ENCODE data around the gene SV2B. TPM values are rescaled to one million over a fixed set of nuclear protein-coding genes. Genes with fewer than 3 reads are reported as not detected.

SV2B gene
- total RNA-seq, 1 experiment from 2014 or later: 0.05 TPM

- no peak for DNase-seq (ENCODE audit: extremely low read depth, low read depth)
These were observed 248.9 kb downstream of the SV2B start for GRCh38 chr15:91348752-91349500.

Other genes with a start within 250 kb of the SV2B start
- 29.0 and 37.7 TPM in 2 replicates for gene FURIN, start 231.7 kb upstream of the SV2B start, total RNA-seq (2014; rRNA removed; shearing (Covaris generic))
- gene FES, start 215.8 kb upstream of the SV2B start, total RNA-seq (2014; rRNA removed; shearing (Covaris generic)): 0.59 TPM in 1 of 2 replicates, not detected in the other
- 15.7 and 19.9 TPM in 2 replicates for gene MAN2A2, start 197.0 kb upstream of the SV2B start, total RNA-seq (2014; rRNA removed; shearing (Covaris generic))
- 19.7 and 21.1 TPM in 2 replicates for gene HDDC3, start 167.7 kb upstream of the SV2B start, total RNA-seq (2014; rRNA removed; shearing (Covaris generic))
- 30.3 and 31.5 TPM in 2 replicates for gene UNC45A, start 165.0 kb upstream of the SV2B start, total RNA-seq (2014; rRNA removed; shearing (Covaris generic))
- gene RCCD1, start 145.4 kb upstream of the SV2B start, total RNA-seq (2014; rRNA removed; shearing (Covaris generic)): 24.1 TPM in 2 replicates
- 168 and 185 TPM in 2 replicates for gene PRC1, start 105.7 kb upstream of the SV2B start, total RNA-seq (2014; rRNA removed; shearing (Covaris generic))
- gene VPS33B, start 77.7 kb upstream of the SV2B start, total RNA-seq (2014; rRNA removed; shearing (Covaris generic)): 9.8 and 10.4 TPM in 2 replicates

Data from NCI-H460 (cell line).